Right renal pelvis (tissue), 4 donors: ENCODE measurements around the gene CAPZA2. TPM values are rescaled to one million over a fixed set of nuclear protein-coding genes. Genes with fewer than 3 reads are reported as not detected.
A peak's percentile ranks its signal among the peaks of the same experiment; 100 is the strongest.
"Not testable (repeated sequence)": the region's sequence is repeated elsewhere in the genome, so short reads cannot be mapped to it uniquely, and the experiment has no call there.

ENCODE experiments used
- DNase-seq, 4 donors: peaks; one replicate each; pipeline ENCODE4 v3.0.0-alpha.2; 2013; ENCODE audit warnings: low read depth in 4 of 4, low spot score in 3 of 4, missing footprints in 1 of 4
- polyA plus RNA-seq, 4 donors: library from polyadenylated mRNA; unstranded; fragments of 120-200 nt; gene quantifications; one replicate each; pipeline ENCODE4 v1.2.1, GENCODE V29; 2013; ENCODE audit not compliant: insufficient read length in 4 of 4

Gene CAPZA2
- polyA plus RNA-seq, result 100 to 1,000 TPM; 182 to 227 (median 226) TPM

- peak; percentile 84 to 86 (median 84) for DNase-seq
Observed at GRCh38 chr7:116862234-116862950, at the start of gene CAPZA2. Gene CAPZA2, plus strand, starts transcription at chr7:116862587. Its CDS starts 25 bp downstream, at chr7:116862612.

DNA sequence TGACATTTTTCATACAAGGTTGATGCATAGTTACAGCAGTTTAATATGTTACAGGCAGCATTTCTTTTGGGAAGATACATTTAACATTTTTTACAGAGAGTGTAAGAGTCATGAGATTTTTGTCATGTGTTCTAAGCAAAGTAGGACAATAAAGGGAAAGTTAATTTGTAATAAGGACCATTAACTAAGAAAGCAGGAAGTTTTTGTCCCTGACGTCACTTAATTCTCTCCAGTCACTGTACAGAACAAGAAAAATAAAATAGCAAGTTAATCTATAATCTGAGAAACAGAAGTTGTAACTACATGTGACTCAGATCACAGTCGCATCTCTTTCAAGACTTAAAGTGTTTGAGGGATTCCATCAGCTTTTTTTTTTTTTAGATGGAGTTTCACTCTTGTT is 49.5 kb upstream of the CAPZA2 start:
- DNase-seq, result peak in 2 of 4 donors; percentile 27 to 43

- DNase-seq, result not testable (repeated sequence)
Observed at GRCh38 chr7:116813371-116813770, 49.0 kb upstream of the CAPZA2 start.

GRCh38 chr7:116815041-116815440 is 47.3 kb upstream of the CAPZA2 start:
- DNase-seq, result no peak

DNA sequence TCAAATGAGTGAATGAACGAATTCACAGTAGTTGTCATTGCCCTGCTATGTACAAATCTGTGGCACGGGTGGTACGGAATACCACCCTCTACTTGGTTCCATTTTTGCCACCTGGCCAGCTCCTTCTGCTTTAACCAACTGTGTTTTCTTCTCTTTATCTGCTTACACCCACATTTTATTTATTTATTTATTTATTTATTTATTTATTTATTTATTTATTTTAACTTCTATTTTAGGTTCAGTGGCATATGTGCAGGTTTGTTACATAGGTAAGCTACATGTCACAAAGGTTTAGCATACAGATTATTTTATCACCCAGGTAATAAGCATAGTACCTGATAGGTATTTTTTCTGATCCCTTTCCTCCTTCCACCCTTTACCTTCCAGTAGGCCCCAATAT is 42.2 kb upstream of the CAPZA2 start:
- no peak for DNase-seq

GRCh38 chr7:116821647-116822046 is 40.7 kb upstream of the CAPZA2 start:
- not testable (repeated sequence) for DNase-seq

GRCh38 chr7:116824449-116824848 is 37.9 kb upstream of the CAPZA2 start:
- DNase-seq, result no peak

DNA sequence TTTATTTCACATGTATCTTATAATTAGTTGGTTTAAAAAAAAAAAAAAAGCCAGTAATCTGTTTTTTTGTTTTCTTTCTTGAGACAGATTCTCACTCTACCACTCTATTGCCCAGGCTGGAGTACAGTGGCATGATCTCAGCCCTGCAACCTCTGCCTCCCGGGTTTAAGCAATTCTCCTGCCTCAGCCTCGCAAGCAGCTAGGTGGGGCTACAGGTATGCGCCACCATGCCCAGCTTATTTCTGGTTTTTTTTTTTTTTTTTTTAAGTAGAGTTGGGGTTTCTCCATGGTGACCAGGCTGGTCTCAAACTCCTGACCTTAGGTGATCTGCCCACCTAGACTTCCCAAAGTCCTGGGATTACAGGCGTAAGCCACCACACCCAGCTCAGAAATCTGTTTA is 34.1 kb upstream of the CAPZA2 start:
- DNase-seq, result no peak

DNA sequence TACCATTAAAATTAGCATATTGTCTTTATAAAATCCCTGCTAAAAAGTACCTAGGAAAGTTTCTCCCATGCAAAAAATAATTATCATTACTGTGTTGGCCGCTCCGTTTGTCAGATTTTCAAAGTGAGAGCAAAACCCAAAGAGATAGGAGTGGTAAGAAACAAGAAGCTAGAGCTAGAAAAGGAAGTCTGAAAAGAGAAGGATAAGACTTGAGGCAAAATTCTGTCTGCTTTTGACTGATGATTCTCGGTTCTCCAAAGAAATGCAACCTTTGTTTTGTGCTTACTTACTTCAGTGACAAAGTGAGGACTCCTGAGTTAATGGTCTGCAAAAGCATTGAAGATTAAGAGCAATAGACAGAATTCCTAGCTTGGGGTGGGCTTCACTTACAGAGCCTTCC is 33.3 kb upstream of the CAPZA2 start:
- no peak for DNase-seq

GRCh38 chr7:116829493-116829892 is 32.9 kb upstream of the CAPZA2 start:
- DNase-seq, result no peak

DNA sequence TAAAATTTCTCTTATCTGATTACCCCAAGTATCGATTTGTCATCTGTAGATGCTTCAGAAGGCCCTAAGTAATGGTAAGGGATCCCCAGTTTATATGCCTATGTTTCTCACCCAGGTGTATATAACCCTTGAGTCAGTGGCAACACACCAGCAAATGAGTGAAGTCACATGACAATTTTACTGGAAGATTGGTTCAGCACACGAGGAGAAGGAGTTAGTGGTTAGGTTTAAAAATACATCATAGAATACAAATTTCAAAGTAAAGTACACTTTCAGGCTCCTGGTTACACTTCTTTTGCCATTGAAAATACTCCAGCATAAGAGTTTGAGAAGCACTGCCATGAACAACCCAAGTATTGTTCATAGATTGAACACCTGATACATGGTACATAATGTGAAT is 29.7 kb upstream of the CAPZA2 start:
- DNase-seq, result no peak

GRCh38 chr7:116834815-116835504 is 27.4 kb upstream of the CAPZA2 start:
- no peak for DNase-seq

DNA sequence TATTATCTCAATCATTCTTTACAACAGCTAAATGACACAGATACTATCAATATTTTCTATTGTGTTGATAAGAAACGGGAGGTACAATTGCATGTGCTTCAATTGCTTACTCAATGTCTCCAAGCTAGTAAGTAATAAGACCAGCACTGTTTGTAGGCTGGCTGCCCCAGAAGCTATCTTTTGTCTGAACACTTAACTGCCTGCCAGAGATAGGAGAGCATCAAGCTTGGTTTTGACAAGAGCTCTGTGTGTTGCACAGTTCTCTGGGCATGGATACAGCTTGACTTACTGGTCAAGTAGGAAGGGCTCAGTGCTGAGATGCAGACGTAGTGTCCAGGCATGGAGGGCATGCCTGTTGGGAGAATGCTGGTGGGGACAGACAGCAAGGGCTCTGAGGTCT is 26.3 kb upstream of the CAPZA2 start:
- DNase-seq, result no peak

DNA sequence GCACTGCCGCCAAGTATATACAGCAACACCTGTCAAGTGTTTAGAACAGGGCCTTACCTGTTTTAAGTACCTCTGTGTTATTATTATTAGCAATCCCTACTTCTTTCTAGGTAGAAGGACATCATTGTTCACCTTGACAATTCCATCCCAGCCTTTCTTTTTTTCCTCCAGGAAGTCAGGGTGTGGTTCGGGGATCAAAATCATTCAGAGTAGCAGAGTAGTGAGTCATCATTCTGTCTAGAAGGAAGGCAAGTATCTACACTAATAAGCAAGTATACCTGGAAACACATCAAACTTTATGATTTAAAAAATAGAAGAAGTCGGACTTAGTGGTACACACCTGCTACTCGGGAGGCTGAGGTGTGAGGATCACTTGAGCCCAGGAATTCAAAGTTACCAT is 25.5 kb upstream of the CAPZA2 start:
- no peak for DNase-seq

DNA sequence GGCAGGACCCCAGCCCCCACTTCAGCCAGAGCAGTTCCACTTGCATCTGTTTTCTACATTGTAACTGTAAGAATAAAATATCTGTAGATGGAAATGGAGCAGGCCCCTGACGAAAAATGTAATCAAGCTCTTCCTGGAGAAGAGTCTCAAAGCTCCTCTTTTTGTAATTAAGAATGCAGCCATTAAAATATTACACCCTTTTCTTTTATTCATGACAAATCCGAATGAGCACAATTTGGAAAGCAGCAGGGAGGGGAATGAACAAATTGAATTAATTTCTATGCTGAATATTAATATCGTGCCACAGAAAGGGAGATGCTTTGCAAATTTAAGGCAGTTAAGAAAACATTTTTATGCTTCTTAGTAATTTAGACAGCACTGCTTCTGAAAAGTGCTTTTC is 24.8 kb upstream of the CAPZA2 start:
- DNase-seq, result no peak

- no peak for DNase-seq
Observed at GRCh38 chr7:116840256-116840655, 22.1 kb upstream of the CAPZA2 start.

DNA sequence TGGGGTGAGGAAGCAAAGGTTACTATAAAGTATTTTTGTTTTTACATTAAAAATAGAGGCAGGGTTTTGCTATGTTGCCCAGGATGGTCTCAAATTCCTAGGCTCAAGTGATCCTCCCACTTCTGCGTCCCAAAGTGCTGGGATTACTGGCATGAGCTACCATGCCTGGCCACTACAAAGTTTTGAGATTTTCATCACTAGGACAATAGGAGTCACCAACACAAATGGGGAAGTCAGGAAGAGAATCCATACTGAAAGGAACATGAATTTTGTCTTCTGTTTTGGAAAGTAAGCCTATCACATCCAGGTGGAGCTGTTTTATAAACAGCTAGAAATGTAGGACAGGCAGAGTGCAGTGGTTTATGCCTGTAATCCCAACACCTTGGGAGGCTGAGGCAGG is 20.0 kb upstream of the CAPZA2 start:
- DNase-seq, result no peak

DNA sequence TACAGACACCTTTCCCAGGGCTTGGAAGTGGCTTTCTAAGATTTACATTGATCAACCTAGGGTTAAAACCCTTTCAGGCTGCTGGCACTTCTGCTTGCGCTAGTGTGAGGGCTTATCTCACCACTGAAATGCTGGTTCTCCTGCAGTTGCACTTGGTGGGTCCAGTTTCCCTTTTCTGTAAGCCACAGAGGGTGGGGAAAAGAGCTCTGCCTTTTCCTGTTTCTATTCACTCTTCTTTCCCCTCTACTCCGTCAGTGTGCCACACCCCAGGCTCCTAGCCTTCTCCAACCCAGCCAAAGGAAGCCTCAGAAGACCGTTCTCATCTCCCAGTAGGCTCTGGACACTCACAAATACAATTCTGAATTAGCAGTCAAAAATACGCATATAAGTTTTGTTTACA is 19.0 kb upstream of the CAPZA2 start:
- DNase-seq, result no peak

GRCh38 chr7:116851175-116851574 is 11.2 kb upstream of the CAPZA2 start:
- no peak for DNase-seq

- DNase-seq, result no peak
Observed at GRCh38 chr7:116851671-116852070, 10.7 kb upstream of the CAPZA2 start.

GRCh38 chr7:116854132-116854531 is 8.3 kb upstream of the CAPZA2 start:
- no peak for DNase-seq

- DNase-seq, result no peak
Observed at GRCh38 chr7:116857052-116857451, 5.3 kb upstream of the CAPZA2 start.
